Lower lobe of right lung (tissue), 2 donors: Measurements from ENCODE around the gene CAPZB. TPM values are rescaled to one million over a fixed set of nuclear protein-coding genes. Genes with fewer than 3 reads are reported as not detected.

Source experiments
- ATAC-seq, 2 donors: fragments of 200-7000 bp; cut with Tn5 transposase; one replicate each; pipeline ENCODE4 v1.9.1; 2020 to 2022; ENCODE audit warnings: mild to moderate bottlenecking in 2 of 2, moderate library complexity in 2 of 2
- DNase-seq: peaks from one replicate; pipeline ENCODE4 v3.0.0-alpha.2; 2020
- H3K27ac ChIP-seq: fragments of 200-600 bp; one replicate; pipeline ENCODE4 v1.8.0; 2022
- H3K27me3 ChIP-seq: fragments of 200-600 bp; one replicate; pipeline ENCODE4 v1.8.0; 2022; ENCODE audit warnings: low read depth
- H3K36me3 ChIP-seq: fragments of 200-600 bp; one replicate; pipeline ENCODE4 v1.8.0; 2022; ENCODE audit warnings: mild to moderate bottlenecking
- H3K4me1 ChIP-seq: fragments of 200-600 bp; one replicate; pipeline ENCODE4 v1.8.0; 2022
- H3K4me3 ChIP-seq: fragments of 200-600 bp; one replicate; pipeline ENCODE4 v1.8.0; 2022; ENCODE audit warnings: mild to moderate bottlenecking
- H3K9me3 ChIP-seq: fragments of 200-600 bp; one replicate; pipeline ENCODE4 v1.8.0; 2022
- CTCF ChIP-seq: fragments of 200-600 bp; IDR thresholded peaks from one replicate; pipeline ENCODE4 v1.8.0; 2022; ENCODE audit warnings: antibody characterized with exemption, mild to moderate bottlenecking
- intact Hi-C: fragments of 100-400 bp; cut with DNase I; formaldehyde crosslinking; loops from one replicate; pipeline ENCODE4 v1.11.0; 2022
- total RNA-seq: library from RNA; stranded (reverse); fragmentation: NEBNext Ultra II Directional; extraction: Animal tissue kit (Norgen Biotek cat#: 25700); gene quantifications from one replicate; pipeline ENCODE4 v1.2.1, GENCODE V29; 2021
- donor health status: DM: no; HTN: yes; CAD: no; lungs with severe emphysema.

CAPZB gene
- total RNA-seq, 1 donor from 2014 or later, result 236 TPM

GRCh38 chr1:19406680-19407079 is 78.7 kb downstream of the CAPZB start:
- Histone ChIP-seq H3K27ac (peak overlapping the region; percentile 34), H3K27me3 (no peaks in the 10 kb centered on the region), H3K36me3 (peaks cover 28% of the 10 kb centered on the region), H3K4me1 (peaks cover 75% of the 10 kb centered on the region), H3K4me3 (no peak overlapping the region), H3K9me3 (no peaks in the 10 kb centered on the region)
- TF ChIP-seq CTCF, result no peak
- no peak for ATAC-seq
- DNase-seq, result no peak
- intact Hi-C loops, result no loop called here

- peaks cover 28% of the 10 kb centered on the region for H3K36me3 ChIP-seq
- ATAC-seq, result peak in 1 of 2 donors; percentile 24
- no peaks in the 10 kb centered on the region for H3K9me3 ChIP-seq
- no peak overlapping the region for H3K4me3 ChIP-seq
- peak overlapping the region; percentile 34 for H3K27ac ChIP-seq
- peaks cover 81% of the 10 kb centered on the region for H3K4me1 ChIP-seq
- no peaks in the 10 kb centered on the region for H3K27me3 ChIP-seq
- intact Hi-C loops, result no loop called here
- no peak for DNase-seq
- no peak for TF ChIP-seq CTCF
These were observed 79.4 kb downstream of the CAPZB start for GRCh38 chr1:19405761-19406487.

- ATAC-seq (no peak), DNase-seq (no peak)
- no peaks in the 10 kb centered on the region for H3K27me3 ChIP-seq
- peaks cover 82% of the 10 kb centered on the region for H3K4me1 ChIP-seq
- H3K36me3 ChIP-seq, result peaks cover 28% of the 10 kb centered on the region
- no peaks in the 10 kb centered on the region for H3K9me3 ChIP-seq
- H3K27ac ChIP-seq, result no peak overlapping the region
- intact Hi-C loops, result no loop called here
- TF ChIP-seq CTCF, result no peak
- no peak overlapping the region for H3K4me3 ChIP-seq
These were observed 80.1 kb downstream of the CAPZB start for GRCh38 chr1:19405195-19405760.

GRCh38 chr1:19404748-19405147 is 80.6 kb downstream of the CAPZB start:
- no peak for ATAC-seq
- no peak overlapping the region for H3K4me3 ChIP-seq
- intact Hi-C loops, result no loop called here
- H3K9me3 ChIP-seq, result no peaks in the 10 kb centered on the region
- no peak overlapping the region for H3K27ac ChIP-seq
- no peak for DNase-seq
- H3K27me3 ChIP-seq, result no peaks in the 10 kb centered on the region
- TF ChIP-seq CTCF, result no peak
- H3K36me3 ChIP-seq, result peaks cover 28% of the 10 kb centered on the region
- H3K4me1 ChIP-seq, result peaks cover 83% of the 10 kb centered on the region

GRCh38 chr1:19403256-19403655 is 82.1 kb downstream of the CAPZB start:
- ATAC-seq (no peak), DNase-seq (no peak)
- Histone ChIP-seq H3K4me3 (no peak overlapping the region), H3K9me3 (no peaks in the 10 kb centered on the region), H3K27me3 (no peaks in the 10 kb centered on the region), H3K36me3 (peaks cover 28% of the 10 kb centered on the region), H3K27ac (peak overlapping the region; percentile 11), H3K4me1 (peaks cover 91% of the 10 kb centered on the region)
- TF ChIP-seq CTCF, result no peak
- intact Hi-C loops, result no loop called here
